Lung (tissue), 12 donors: ENCODE data around the gene ADK. TPM values are rescaled to one million over a fixed set of nuclear protein-coding genes. Genes with fewer than 3 reads are reported as not detected.

Experiments used
- ATAC-seq: fragments of 200-7000 bp; cut with Tn5 transposase; one replicate; pipeline ENCODE4 v1.9.1; 2020; ENCODE audit warnings: moderate number of reproducible peaks; ENCODE audit not compliant: insufficient read depth, low FRiP score
- DNase-seq, 3 donors: peaks; one replicate each; pipeline ENCODE4 v3.0.0-alpha.2; 2013 to 2017
- H3K27ac ChIP-seq, 2 donors: one replicate each; pipeline ENCODE4 v1.5.1; 2013; ENCODE audit warnings: mild to moderate bottlenecking in 2 of 2, moderate library complexity in 2 of 2, control low read depth in 1 of 2, inconsistent platforms in 1 of 2, low read depth in 1 of 2, low read length in 1 of 2
- H3K27me3 ChIP-seq, 3 donors: one replicate each; pipeline ENCODE4 v1.5.1; 2013; ENCODE audit warnings: low read length in 2 of 3; ENCODE audit not compliant: control insufficient read depth in 3 of 3, insufficient read depth in 3 of 3
- H3K36me3 ChIP-seq, 4 donors: one replicate each; pipeline ENCODE4 v1.5.1; 2013; ENCODE audit warnings: low read length in 4 of 4, mild to moderate bottlenecking in 1 of 4, moderate library complexity in 1 of 4; ENCODE audit not compliant: control insufficient read depth in 4 of 4, insufficient read depth in 4 of 4
- H3K4me1 ChIP-seq, 5 donors: one replicate each; pipeline ENCODE4 v1.5.1; 2013; ENCODE audit warnings: low read length in 5 of 5, mild to moderate bottlenecking in 2 of 5, moderate library complexity in 1 of 5; ENCODE audit not compliant: control insufficient read depth in 5 of 5, insufficient read depth in 5 of 5
- H3K4me3 ChIP-seq: one replicate; pipeline ENCODE4 v1.5.1; 2013; ENCODE audit warnings: mild to moderate bottlenecking, control low read depth, moderate library complexity
- H3K9ac ChIP-seq, 2 donors: one replicate each; pipeline ENCODE4 v1.5.1; 2013; ENCODE audit warnings: low read length in 2 of 2, control low read depth in 1 of 2; ENCODE audit not compliant: insufficient read depth in 1 of 2
- H3K9me3 ChIP-seq, 4 donors: one replicate each; pipeline ENCODE4 v1.5.1; 2013; ENCODE audit warnings: low read length in 3 of 4, mild to moderate bottlenecking in 1 of 4, moderate library complexity in 1 of 4; ENCODE audit not compliant: control insufficient read depth in 4 of 4, insufficient read depth in 3 of 4
- CTCF ChIP-seq: IDR thresholded peaks from 2 replicates; pipeline ENCODE4 v1.5.1; 2012; ENCODE audit warnings: mild to moderate bottlenecking; ENCODE audit errors: control extremely low read depth, extremely low read depth
- WGBS, 2 donors: extraction: QIAGEN DNeasy Blood & Tissue Kit; methylation state at CpG; one replicate each; pipeline ENCODE4 v1.1.7; 2013; 5-methylcytosine and 5-hydroxymethylcytosine counted together
- polyA plus RNA-seq, 2 donors: library from polyadenylated mRNA; stranded (reverse); fragments of 200-250 nt; gene quantifications; one replicate each; pipeline ENCODE4 v1.2.1, GENCODE V29; 2013
- total RNA-seq, 2 donors: library from RNA; depleted of rRNA in 1 of 2; stranded (reverse); fragments of >200 nt in 1 of 2; gene quantifications; one replicate each; pipeline ENCODE4 v1.2.1, GENCODE V29; 2014 to 2021
- donor health status: control.
- donor health status: control.
- donor health status: Bipolar disorder and iron deficiency.
- donor health status: healthy.
- donor health status: DM: yes; HTN: yes; CAD: no.

Gene ADK
- total and polyA plus RNA-seq, 4 donors, result 31.6 to 82.3 (median 42.9) TPM

- no peak for DNase-seq
- ATAC-seq, result no peak
- no peaks in the 10 kb centered on the region for H3K9me3 ChIP-seq
- no peak overlapping the region for H3K4me3 ChIP-seq
- H3K27ac ChIP-seq, result no peak overlapping the region
- peaks cover 0 to 4% (median 0%) of the 10 kb centered on the region in 5 donors for H3K4me1 ChIP-seq
- H3K36me3 ChIP-seq, result no peaks in the 10 kb centered on the region
- no peak overlapping the region for H3K9ac ChIP-seq
- no peaks in the 10 kb centered on the region for H3K27me3 ChIP-seq
- 93 to 95% methylated on average over 2 of the region's 2 CpGs for WGBS, 2 donors
- no peak for TF ChIP-seq CTCF
These were observed 159.7 kb downstream of the ADK start for GRCh38 chr10:74310652-74311257.

GRCh38 chr10:74314166-74314565 is 163.1 kb downstream of the ADK start:
- ATAC-seq (no peak), DNase-seq (peak in 2 of 3 donors; percentile 6 to 18)
- 18 to 58% methylated on average over 1 of the region's 1 CpG for WGBS, 2 donors
- peaks cover 0 to 1% (median 0%) of the 10 kb centered on the region in 4 donors for H3K36me3 ChIP-seq
- H3K9ac ChIP-seq, result no peak overlapping the region
- H3K27ac ChIP-seq, result no peak overlapping the region
- H3K4me1 ChIP-seq, result no peaks in the 10 kb centered on the region
- no peaks in the 10 kb centered on the region for H3K9me3 ChIP-seq
- no peak overlapping the region for H3K4me3 ChIP-seq
- no peak for TF ChIP-seq CTCF
- H3K27me3 ChIP-seq, result no peaks in the 10 kb centered on the region

- TF ChIP-seq CTCF, result no peak
- no peaks in the 10 kb centered on the region for H3K4me1 ChIP-seq
- no peaks in the 10 kb centered on the region for H3K27me3 ChIP-seq
- H3K9me3 ChIP-seq, result peaks cover 0 to 8% (median 3%) of the 10 kb centered on the region in 4 donors
- no peak for ATAC-seq
- 100% methylated on average over 1 of the region's 1 CpG for WGBS, 2 donors
- H3K36me3 ChIP-seq, result peaks cover 0 to 3% (median 1%) of the 10 kb centered on the region in 4 donors
- H3K27ac ChIP-seq, result no peak overlapping the region
- no peak overlapping the region for H3K9ac ChIP-seq
- no peak overlapping the region for H3K4me3 ChIP-seq
- no peak for DNase-seq
These were observed 169.0 kb downstream of the ADK start for GRCh38 chr10:74320026-74320425.

GRCh38 chr10:74320717-74321116 is 169.7 kb downstream of the ADK start:
- DNase-seq (no peak), ATAC-seq (no peak)
- TF ChIP-seq CTCF, result no peak
- H3K4me1 ChIP-seq, result no peaks in the 10 kb centered on the region
- whole genome bisulfite sequencing, 2 donors, result 98% methylated on average over 4 of the region's 4 CpGs
- peaks cover 0 to 8% (median 3%) of the 10 kb centered on the region in 4 donors for H3K9me3 ChIP-seq
- no peak overlapping the region for H3K27ac ChIP-seq
- no peak overlapping the region for H3K9ac ChIP-seq
- H3K4me3 ChIP-seq, result no peak overlapping the region
- no peaks in the 10 kb centered on the region for H3K27me3 ChIP-seq
- peaks cover 0 to 3% (median 1%) of the 10 kb centered on the region in 4 donors for H3K36me3 ChIP-seq
